Measurements from ENCODE around the gene KNDC1.
"Not testable (repeated sequence)": the region's sequence is repeated elsewhere in the genome, so short reads cannot be mapped to it uniquely, and the experiment has no call there.

The KNDC1 gene

GRCh38 chr10:133162910-133163856, 3.2 kb downstream of the KNDC1 start:
- no peak for DNase-seq

- no peak for DNase-seq
Measured at GRCh38 chr10:133163889-133164815, 4.1 kb downstream of the KNDC1 start.

- no peak for DNase-seq
Measured at GRCh38 chr10:133164816-133165555, 5.0 kb downstream of the KNDC1 start.

GRCh38 chr10:133165556-133166503, 5.8 kb downstream of the KNDC1 start:
- DNase-seq = no peak

- DNase-seq = no peak
Measured at GRCh38 chr10:133166504-133166827, 6.4 kb downstream of the KNDC1 start.

- no peak for DNase-seq
Measured at GRCh38 chr10:133166828-133167692, 7.0 kb downstream of the KNDC1 start.

- DNase-seq = no peak
Measured at GRCh38 chr10:133167693-133168616, 7.9 kb downstream of the KNDC1 start.

- no peak for DNase-seq
Measured at GRCh38 chr10:133168617-133169031, 8.6 kb downstream of the KNDC1 start.

GRCh38 chr10:133169173-133169947, 9.3 kb downstream of the KNDC1 start:
- no peak for DNase-seq

- DNase-seq = no peak
Measured at GRCh38 chr10:133170092-133170491, 10.1 kb downstream of the KNDC1 start.

- DNase-seq = no peak
Measured at GRCh38 chr10:133173860-133174640, 14.0 kb downstream of the KNDC1 start.

GRCh38 chr10:133174689-133175263, 14.8 kb downstream of the KNDC1 start:
- DNase-seq = no peak

GRCh38 chr10:133175624-133176023, 15.6 kb downstream of the KNDC1 start:
- DNase-seq = not testable (repeated sequence)

- DNase-seq = no peak
Measured at GRCh38 chr10:133176546-133176945, 16.5 kb downstream of the KNDC1 start.

- DNase-seq = no peak
Measured at GRCh38 chr10:133177380-133178157, 17.6 kb downstream of the KNDC1 start.

- DNase-seq = no peak
Measured at GRCh38 chr10:133178357-133179127, 18.5 kb downstream of the KNDC1 start.
